Fibroblast of villous mesenchyme (primary cell): ENCODE measurements around the gene CALHM5. TPM values are rescaled to one million over a fixed set of nuclear protein-coding genes. Genes with fewer than 3 reads are reported as not detected.

Source experiments
- DNase-seq: peaks from one replicate; pipeline ENCODE4 v3.0.0-alpha.2; 2010; ENCODE audit warnings: low read depth
- H3K4me3 ChIP-seq: 2 replicates; pipeline ENCODE4 v1.5.1; 2011; ENCODE audit warnings: low read depth, mild to moderate bottlenecking, low read length
- CTCF ChIP-seq: IDR thresholded peaks from 2 replicates; pipeline ENCODE4 v1.5.1; 2012; ENCODE audit warnings: low read depth, mild to moderate bottlenecking, low read length; ENCODE audit not compliant: insufficient read depth
- total RNA-seq: library from RNA; depleted of rRNA; stranded (reverse); fragments of >200 nt; gene quantifications from 2 replicates; pipeline ENCODE4 v1.2.3, GENCODE V29; 2012

Gene CALHM5
- total RNA-seq, 1 donor, result 4.7 TPM

DNA sequence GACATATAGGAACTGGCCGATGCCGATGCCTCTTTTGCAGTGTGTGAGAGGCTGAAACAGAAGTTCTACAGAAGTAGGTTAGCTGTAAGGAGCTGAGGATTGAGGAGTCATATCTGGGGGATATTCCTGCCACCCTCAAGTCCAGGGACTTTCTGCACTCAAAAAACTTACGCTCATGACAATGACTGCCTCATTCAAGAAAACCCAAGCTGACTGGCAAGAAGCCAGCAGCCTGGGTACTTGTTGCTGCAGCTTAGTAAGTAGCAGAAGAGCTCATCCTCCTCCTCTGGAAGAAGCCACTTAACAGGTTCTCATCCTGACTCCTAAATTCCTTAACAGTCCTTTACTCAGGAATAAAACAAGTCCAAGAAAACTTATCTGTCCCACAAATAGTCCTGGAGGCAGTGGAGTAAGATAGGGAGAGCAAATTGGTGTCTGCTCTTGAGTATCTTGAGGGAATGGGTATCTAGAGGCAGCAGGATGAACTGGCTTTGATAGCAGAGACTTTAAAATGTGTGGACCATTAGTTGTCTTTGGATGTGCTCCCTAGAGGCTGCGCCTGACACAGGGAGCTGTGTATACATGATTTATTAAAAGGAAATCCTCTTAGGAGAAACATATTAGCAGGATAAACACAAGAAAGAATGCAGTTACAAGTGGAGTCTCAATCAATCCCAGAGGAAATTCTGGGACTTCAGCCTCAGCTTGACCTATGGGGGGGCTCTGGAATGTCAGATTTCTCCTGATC lies 7.4 kb downstream of the CALHM5 start:
- H3K4me3 ChIP-seq, result no peak overlapping the region
- no peak for TF ChIP-seq CTCF
- DNase-seq, result no peak

DNA sequence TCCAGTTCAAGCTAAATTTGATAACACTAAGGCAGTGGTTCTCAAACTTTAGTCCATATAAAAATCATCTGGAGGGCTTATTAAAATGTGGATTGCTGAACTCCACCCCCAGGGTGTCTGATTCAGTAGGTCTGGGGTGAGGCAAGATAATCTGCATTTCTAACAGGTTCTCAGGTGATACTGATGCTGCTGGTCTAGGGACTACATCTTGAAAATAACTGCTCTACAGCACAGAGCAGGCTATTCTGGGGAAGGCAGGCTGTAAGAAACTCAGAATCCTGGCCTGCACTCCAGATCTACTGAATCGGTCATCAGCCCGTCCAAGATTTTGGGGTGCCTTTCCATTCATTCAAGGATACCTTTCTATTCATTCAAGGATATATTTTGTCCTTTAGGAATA lies 11.5 kb downstream of the CALHM5 start:
- DNase-seq, result no peak
- no peak overlapping the region for H3K4me3 ChIP-seq
- TF ChIP-seq CTCF, result no peak

DNA sequence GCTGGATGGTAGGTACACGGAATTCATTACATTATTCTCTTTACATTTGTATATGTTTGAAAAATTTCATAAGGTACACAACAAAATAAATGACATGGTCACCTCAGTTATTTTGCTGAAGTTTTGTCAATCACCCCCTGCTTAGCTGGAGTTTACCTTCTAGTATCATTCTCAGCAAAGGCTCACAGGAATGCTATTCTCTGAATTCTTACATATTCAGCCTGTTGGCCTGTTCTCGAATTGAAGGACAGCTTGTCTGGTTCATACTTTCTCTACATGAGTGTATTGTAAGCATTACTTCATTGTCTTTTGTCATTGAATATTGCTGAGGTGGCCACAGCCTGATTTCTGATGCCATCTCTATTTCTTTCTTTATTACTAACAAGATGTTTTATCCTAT lies 12.8 kb downstream of the CALHM5 start:
- no peak for DNase-seq
- no peak for TF ChIP-seq CTCF
- H3K4me3 ChIP-seq, result no peak overlapping the region

DNA sequence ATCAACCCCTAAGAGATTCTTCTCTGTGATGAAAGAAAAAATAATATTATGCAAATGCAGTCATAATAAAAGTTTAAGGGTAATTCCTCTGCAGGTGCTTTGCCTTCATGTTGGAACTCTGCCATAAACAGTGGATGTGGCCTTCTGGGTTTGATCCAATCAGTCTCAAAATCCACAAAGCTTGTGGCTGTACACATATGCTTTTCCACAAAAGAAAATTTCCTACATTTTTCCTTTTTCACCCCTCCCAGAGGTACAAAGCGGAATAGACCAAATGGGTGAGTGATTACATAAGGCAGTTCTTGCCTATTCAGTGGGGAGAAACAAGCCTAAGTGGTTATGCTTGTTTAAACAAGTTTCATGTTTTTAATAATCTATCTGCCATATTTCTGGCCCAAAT lies 16.7 kb downstream of the CALHM5 start:
- no peak for TF ChIP-seq CTCF
- DNase-seq, result no peak
- H3K4me3 ChIP-seq, result no peak overlapping the region

DNA sequence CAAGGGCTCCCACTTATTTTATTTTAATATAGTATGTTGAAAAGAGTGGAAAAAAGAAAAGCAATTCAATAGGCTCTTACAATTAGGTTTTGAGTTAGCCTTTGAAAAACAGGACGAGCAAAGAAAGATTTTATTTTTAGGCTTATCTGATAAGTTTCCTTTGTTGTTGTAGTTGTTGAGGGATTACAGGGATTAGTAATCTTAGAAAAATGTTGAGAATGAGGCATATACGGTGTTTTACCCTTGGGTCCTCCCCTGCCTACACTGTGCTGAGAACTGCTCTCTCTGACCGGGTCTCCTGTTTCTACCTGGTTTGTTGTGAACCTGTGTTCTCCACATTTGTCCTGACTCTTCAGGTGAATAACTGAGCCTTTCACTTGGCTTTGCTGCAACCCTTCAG lies 17.3 kb downstream of the CALHM5 start:
- DNase-seq, result no peak

DNA sequence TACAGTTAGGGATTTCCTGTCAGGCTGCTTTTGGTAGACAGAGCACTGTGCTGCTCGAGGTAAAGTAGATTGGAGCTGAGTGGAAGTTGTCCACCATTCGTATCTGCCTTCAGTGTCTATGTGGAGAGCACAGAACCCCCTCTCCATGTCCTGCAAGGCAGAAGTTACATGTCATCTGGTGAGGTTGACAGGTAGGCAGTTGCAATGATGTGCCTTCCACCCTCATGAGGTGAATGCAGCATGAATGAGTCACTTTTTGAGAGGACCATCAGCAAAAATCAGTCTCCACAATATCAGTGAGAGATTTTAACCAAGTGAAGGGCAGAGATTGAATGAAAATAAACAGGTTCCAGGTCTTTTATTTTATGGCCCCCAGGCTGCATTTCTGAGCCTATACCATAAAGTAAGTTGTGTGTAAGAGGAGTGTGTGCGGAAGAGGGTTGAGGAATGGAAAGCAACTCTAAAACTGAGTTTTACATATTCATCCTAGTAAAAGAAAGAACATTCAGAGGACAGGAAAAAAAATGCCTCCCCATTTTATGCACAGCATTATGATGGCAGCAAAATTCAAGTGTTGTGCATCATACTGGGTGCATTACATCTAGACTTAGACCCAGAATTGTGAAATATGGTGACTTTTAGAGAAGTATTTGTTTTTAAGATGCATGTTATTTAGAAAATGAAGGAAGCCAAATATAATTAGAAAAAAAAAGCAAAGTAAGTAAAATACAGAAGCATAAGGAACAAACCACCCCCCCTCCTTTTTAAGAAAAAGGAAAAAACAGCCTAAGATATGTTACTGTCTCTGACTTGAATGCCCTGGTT lies 18.2 kb downstream of the CALHM5 start:
- no peak for DNase-seq
- no peak for TF ChIP-seq CTCF
- H3K4me3 ChIP-seq, result no peak overlapping the region

More for the DNA sequence above, 17.3 kb downstream of the CALHM5 start:
- H3K4me3 ChIP-seq, result no peak overlapping the region
- TF ChIP-seq CTCF, result no peak
